HK-2 (cell line): Measurements from ENCODE around the gene COA7.
"Not testable (repeated sequence)": the region's sequence is repeated elsewhere in the genome, so short reads cannot be mapped to it uniquely, and the experiment has no call there.

Experiments
- DNase-seq: peaks from one replicate; pipeline ENCODE4 v3.0.0-alpha.2; 2018; ENCODE audit not compliant: unreplicated experiment

The COA7 gene

DNA sequence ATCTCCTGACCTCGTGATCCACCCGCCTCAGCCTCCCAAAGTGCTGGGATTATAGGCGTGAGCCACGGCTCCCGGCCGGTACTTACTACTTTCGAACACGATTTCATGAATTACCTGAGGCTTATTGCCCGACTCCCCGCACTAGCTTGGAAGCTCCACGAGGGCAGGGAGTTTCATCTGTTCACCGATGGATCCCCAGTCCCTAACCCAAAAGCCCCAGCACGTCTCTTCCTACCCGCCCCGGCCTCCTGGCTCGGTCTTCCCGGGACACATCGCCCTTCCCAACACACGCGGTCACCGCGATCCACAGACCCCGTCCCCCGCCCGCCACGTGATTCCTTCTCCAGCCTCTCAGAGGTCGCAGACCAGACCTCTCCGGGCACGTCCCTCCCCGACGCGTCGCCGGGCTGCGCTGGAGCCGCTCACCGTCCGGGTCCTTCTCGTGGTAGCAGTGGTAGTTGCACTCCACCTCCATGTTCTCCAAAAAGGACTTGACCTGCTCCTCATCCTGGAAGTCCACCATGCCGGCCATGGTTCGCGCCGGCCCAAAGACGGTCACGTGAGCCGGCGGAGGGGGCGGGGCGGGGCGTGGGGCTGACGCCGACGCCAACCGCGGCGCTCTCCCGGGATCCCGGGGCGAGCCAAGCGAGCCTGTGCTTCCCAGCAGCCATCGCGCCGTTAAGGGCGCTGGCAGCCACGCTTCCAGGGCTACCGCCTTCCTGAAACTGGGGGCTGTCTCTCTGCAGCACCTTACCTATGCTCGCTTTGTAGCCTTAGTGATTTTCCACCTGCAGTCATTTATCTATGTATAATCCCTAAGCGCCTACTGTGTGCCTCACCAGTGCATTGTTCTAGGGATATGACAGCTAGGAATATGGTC, at the start of gene COA7:
TSS of gene COA7 (minus strand) at position 553 of the 880 bp plus-strand sequence. CDS start at position 532, 21 bp downstream.
- DNase-seq, result peak; percentile 87

DNA sequence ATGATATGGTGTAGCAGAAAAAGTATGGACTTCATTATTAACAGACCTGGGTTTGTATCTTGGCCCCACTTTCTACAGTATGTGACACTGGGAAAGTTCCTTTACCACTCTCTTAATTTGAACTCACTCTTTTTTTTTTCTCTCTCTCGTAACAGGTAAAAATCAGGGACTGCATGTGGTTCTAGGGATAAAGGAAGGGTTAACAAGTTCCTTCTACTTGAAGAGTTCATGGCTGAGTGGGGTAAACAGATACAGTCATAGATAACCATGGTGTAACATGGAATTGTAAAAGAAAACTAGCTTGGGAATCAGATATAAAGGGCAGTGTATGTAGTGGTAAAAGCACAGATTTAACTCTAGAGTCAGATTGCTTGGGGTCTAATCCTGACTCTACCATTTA, 49.3 kb upstream of the COA7 start:
- no peak for DNase-seq

DNA sequence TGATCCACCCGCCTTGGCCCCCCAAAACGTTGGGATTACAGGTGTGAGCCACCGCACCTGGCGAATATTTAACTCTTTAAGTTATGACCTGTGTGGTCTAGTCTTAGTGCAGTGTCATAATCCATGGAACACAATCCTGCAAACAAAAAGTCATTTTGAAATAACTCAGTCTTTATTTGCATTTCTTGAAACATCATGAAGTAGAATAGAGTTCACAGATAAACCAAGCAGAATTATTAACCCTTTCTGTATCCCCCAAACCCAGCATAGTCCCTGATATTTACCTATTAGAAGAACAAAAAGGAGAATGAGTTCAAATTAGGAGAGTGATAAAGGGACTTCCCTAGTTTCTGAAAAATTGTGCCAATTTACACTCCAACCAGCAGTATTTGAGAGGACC, 48.0 kb upstream of the COA7 start:
- no peak for DNase-seq

DNA sequence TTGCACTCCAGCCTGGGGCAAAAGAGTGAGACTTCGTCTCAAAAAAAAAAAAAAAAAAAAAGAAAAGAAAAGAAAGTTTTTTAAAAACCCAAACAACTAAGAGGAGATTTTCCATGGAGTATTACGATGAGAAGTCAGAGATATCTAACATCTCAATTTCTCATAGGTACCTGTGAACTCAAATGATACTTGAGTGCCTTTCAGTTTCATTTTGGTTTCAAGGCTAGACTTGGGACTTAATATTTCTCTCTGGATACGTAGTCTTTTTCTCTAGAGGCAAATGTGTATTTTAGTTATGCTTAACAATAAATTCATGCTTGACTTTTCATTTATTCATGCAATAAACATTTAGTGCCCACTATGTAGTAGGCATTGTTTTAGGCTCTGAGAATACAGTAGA, 43.1 kb upstream of the COA7 start:
- no peak for DNase-seq

DNA sequence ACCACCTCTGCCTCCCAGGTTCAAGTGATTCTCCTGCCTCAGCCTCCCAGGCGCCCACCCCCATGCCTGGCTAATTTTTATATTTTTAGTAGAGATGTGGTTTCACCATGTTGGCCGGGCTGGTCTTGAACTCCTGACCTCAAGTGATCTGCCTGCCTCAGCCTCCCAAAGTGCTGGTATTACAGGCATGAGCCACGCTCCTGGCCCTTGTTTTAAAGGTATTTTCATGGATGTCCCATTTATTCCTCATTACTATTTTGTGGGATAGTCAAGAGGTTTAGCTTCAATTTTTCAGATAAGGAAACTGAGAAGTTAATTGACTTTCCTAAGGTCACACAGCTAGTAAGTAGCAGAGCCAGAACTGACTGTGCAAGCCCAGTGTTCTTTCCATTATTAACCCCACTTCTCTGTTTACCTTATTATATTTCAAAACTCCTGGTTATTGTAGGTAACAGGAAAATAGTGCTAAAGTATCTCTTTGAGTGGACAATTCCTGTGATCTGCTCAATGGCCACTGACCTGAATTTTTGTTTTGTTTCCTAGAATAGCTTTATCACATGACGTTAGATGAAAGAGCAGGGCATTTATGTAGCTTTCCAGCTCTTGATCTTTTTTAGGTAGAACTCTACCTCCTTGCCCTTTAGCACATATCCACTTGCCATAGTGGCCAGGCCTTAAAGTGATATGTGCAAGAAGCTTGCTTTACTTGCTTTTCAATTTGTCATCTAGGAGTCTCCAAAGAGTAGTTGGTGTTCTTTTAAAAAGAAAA, 41.7 kb upstream of the COA7 start:
- DNase-seq, result no peak

DNA sequence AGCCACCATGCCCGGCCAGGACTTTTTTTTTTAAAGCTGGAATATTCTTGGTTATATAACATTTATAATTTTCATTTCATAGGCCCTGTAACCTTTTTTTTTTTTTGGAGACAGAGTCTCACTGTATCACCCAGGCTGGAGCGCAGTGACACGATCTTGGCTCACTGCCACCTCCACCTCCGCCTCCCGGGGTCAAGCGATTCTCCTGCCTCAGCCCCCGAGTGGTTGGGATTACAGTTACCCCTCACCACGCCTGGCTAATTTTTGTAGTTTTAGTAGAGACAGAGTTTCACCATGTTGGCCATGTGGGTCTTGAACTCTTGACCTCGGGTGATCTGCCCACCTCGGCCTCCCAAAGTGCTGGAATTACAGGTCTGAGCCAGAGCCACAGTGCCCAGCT, 40.7 kb upstream of the COA7 start:
- DNase-seq, result no peak

DNA sequence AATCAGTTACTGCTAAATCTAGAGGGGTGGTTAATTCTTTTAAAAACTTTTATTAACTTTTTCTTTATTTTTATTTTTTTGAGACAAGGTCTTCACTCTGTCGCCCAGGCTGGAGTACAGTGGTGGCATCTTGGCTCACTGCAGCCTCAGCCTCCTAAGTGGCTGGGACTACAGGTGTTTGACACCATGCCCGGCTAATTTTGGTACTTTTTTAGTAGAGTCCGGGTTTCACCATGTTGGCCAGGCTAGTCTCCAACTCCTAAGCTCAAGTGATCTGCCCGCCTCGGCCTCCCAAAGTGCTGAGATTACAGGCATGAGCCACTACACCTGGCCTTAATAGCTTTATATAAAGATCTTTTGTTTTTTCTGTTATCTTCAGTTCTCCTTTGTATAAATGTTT, 40.0 kb upstream of the COA7 start:
- DNase-seq, result no peak

DNA sequence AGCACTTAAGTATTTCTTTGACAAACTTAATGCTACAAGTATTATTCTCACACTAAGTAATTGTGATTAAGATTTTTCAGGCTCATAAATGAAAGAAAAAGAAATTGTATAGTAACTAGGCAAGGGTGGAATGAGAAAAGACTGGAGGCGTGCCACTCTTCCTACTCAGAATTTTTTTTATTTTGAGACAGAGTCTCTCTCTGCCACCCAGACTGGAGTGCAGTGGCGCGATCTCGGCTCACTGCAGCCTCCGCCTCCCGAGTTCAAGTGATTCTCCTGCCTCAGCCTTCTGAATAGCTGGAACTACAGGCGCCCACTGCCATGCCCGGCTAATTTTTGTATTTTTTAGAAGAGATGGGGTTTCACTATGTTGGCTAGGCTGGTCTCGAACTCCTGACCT, 37.2 kb upstream of the COA7 start:
- DNase-seq, result not testable (repeated sequence)

DNA sequence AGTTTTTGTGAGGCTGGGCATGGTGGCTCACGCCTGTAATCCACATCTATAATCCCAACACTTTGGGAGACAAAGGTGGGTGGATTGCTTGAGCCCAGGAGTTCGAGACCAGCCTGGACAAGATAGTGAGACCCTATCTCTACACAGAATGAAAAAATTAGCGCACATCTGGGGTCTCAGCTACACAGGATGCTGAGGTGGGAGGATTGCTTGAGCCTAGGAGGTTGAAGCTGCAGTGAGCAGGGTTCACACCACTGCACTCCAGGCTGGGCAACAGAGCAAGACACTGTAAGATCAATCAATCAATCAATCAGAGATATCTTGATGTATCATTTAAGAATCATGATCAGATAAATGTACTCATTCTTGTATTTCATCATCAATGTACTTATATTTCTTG, 35.2 kb upstream of the COA7 start:
- no peak for DNase-seq

DNA sequence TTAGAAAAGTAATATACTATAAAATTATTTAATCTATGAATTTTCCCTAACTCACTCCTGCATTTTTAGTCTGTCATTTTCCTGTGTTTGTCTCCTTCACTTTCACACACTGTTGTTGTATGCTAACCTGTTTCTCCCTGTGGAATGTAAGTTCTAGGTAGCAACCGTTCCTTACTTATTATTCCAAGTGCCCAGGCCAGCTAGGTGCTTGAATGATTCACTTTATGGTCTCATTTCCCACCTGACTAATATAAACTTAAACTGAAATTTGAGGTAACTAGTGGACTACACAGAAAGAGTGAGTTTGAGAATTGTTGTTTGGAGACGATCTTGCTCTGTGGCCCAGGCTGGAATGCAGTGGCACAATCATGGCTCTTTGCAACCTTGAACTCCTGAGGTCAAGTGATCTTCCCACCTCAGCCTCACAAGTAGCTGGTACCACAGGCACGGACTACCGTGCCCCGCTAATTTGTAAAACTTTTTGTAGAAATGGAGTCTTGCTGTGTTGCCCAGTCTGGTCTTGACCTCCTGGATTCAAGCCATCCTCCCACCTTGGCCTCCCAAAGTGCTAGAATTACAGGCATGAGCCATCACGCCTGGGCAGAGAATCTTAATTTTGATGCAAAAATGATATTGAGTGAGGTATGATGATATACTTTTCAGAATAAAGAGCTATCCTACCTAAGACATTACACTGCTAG, 30.0 kb upstream of the COA7 start:
- no peak for DNase-seq

DNA sequence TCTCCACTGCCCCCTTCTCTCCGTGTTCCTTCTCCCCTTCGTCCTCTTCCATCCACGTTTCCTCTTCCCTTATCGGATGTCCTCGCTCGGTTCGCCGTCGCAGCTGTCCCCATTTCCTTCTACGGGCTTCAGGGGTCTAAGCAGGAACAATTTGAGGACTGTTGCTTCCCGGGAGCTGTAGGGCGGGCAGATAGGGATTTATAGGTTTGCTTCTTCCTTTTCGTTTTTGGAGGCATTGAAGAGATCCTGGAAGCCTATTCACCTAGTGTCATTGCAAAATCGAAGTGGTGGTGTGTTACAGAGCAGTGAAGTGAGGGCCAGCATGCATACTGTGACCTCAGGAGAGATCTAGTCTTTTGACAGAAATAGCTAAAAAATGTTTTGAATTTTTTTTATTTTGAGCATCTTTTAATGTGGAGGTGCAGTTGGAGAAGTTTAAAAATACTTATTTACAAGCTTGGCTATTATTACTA, 29.0 kb upstream of the COA7 start:
- DNase-seq, result no peak

DNA sequence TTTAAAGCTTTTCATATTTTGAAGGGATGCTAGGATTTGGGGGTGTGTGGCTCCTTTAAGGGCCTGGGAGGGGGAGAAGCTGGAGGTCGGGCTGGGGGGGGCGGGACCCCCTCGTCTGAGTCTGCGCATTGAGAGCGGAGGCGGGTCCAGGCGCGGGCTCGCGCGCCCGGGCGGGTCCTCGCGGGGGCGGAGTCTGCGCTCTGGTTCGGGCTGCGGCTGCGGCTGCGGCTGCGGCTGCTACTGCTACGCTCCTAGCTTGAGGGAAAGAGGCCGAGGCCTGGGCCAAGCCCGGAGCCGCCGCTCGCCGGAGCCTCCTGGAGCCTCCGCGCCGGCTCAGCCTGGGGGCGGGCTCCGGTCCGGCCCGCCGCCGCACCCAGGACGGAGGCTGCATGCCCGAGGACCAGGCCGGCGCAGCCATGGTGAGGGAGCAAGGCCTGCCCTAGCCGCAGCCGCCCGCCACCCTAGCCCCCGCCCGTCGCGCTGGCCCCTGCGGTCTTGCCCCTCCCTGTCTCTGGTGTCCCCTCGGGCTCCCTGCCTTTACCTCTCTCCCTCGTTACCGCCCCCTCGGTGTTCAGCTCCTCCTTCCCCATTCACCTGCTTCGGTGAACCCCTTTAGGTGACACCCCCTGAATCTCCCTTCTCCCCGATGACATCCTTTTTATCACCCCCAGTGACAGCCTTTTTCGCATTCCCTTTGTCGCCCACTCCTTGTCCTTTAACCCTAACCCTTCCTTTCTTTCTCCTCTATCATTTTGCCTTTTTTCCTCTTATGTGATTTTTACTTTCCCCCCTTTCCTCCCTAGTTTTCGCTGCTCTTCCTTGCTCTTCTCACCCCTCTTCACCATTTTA, 28.3 kb upstream of the COA7 start, which contains the start of gene ZYG11B:
TSS of gene ZYG11B (plus strand) at position 189 of the 849 bp plus-strand sequence. CDS start at position 390, 201 bp downstream.
- DNase-seq, result peak; percentile 90

DNA sequence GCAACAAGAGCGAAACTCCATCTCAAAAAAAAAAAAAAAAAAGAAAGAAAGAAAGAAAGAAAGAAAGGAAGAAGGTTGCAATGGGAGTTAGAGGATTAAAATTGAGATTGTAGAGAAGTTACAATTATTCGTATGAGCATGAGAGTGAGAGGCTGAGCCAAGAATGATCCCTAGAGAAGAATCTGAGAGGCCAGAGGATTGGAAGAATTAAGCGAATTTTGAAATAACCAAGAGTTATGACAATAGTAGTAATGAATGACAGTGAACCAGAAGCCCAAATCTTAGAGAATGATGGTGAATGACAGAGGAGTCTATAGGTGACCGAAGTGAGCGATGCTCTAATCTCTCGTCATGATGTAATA, 27.7 kb upstream of the COA7 start:
- no peak for DNase-seq

DNA sequence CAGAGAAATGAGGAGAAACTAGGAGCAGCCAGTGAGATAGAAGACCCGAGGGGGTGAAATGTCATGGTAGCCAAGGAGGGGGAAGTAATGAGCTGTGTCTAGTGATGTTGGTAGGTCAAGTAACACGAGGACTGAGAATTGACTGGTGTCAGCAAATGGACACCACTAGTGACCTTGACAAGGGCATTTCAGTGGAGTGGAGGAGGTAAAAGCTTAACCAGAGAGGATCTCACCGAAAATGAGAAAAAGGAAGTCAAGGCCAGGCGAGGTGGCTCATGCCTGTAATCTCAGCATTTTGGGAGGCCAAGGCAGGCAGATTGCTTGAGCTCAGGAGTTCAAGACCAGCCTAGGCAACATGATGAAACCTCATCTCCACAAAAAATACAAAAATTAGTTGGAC, 25.1 kb upstream of the COA7 start:
- DNase-seq, result no peak

DNA sequence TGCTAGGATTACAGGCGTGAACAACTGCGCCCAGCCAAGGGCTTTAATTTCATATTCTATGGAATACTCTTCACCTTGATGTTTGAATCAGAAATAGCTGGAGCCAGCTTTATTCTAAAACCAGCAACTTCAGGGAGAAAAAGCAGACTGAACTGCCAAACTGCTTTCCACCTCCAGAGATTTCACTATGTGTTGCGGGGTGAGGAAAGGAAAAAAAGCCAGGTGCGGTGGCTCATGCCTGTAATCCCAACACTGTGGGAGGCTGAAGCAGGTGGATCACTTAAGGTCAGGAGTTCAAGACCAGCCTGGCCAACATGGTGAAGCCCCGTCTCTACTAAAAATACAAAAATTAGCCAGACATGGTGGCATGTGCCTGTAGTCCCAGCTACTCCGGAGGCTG, 17.1 kb upstream of the COA7 start:
- DNase-seq, result not testable (repeated sequence)

DNA sequence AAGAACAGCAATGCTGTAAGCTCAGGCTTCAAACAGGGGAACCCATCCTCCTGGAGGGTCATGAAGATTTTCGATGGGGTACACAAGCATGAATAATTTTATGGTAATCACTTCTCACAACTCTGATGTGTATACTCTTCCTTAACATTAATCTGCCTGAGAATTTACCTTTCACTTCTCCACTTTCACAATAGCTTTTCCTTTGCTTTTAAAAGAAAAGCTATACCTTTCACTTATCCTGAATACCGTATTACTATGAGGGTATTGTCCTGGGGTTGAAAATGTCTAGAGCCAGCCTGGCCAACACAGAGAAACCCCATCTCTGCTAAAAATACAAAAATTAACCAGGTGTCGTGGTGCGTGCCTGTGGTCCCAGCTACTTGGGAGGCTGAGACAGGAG, 15.4 kb upstream of the COA7 start:
- DNase-seq, result no peak

DNA sequence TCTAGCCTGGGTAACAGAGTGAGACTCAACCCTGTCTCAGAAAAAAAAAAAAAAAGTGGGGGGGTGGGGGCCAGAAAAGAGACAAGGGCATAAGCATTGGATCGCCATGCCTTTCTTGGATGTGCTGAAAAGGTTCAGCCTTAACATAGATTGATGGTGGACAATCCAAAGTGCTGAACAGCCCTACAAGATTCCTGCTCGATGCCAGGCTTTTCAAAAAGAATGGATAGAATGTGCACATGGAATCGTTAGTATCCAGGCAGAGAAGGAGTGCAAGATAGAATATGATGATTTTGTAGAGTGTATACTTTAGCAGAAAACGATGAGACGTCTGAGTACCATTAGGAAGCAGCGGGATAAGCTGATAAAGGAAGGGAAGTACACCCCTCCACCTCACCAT, 10.9 kb upstream of the COA7 start:
- no peak for DNase-seq

DNA sequence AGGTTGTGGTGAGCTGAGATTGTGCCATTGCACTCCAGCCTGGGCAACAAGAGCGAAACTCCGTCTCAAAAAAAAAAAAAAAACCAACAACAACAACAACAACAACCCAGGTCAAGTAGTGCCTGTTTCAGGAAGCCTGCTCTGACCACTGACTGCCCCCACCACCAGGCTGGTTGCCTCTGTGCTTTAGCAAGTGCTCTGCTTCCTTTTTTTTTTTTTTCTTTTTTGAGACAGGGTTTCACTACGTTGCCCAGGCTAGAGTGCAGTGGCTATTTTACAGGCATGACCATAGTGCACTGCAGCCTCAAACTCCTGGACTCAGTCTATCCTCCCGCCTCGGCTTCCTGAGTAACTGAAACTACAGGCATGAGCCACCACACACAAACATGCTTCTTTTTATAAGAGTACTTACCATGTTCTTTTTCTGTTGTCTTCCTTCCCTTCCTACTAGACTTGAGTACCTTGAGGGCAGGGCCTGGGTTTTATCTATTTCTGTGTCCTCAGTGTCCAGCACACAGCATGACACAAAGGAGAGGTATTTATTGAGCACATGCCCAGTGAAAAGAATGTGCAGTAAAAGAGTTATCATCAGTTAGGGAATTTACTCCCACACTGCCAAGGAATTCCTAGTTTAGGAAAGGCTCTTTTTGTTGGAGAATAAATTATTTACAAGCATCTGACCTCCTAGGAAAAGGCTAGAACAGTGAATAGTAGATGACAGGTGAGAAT, 9.9 kb upstream of the COA7 start:
- peak; percentile 18 for DNase-seq

DNA sequence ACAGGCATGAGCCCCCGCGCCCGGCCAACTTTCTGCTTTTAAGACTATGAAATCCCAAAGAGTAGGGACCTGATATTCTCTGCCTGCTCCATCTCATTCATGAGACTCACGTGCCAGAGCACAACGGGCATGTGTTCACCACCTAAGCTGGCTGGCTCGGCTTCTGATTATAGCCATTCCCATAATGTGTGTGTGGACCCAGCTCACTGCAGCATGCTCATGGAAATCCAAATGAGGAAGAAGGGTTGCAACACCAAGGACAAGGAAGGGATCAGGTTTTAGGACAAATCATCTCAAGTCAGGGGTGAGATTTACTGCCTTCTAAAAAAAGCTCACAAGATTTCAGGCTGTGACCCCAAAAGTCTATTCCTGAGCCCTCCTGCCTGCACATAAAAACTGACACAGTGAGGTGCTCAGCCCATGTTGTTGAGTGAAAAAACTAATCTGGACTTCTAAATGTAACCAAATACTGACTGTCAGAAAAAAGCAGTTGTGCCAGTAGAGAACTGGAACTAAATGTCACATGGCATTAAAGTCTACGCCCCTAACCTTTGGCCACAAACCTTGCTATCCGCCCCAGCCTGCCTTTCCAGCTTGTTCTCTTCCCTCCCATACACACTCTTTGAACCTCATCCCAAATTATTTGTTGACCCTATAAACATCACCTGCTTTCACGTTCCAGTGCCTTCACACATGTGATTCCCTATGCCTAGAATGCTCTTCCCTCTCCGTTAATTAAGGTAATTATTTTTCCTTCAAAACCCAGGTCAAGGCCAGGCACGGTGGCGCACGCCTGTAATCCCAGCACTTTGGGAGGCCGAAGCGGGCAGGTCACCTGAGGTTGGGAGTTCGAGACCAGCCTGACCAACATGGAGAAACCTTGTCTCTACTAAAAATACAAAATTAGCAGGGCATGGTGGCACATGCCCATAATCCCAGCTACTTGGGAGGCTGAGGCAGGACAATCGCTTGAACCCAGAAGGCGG, 9.1 kb upstream of the COA7 start:
- no peak for DNase-seq
